Measurements from ENCODE around the gene RABEP2.
A peak's percentile ranks its signal among the peaks of the same experiment; 100 is the strongest.
"Not testable (repeated sequence)": the region's sequence is repeated elsewhere in the genome, so short reads cannot be mapped to it uniquely, and the experiment has no call there.

RABEP2 gene, protein sequence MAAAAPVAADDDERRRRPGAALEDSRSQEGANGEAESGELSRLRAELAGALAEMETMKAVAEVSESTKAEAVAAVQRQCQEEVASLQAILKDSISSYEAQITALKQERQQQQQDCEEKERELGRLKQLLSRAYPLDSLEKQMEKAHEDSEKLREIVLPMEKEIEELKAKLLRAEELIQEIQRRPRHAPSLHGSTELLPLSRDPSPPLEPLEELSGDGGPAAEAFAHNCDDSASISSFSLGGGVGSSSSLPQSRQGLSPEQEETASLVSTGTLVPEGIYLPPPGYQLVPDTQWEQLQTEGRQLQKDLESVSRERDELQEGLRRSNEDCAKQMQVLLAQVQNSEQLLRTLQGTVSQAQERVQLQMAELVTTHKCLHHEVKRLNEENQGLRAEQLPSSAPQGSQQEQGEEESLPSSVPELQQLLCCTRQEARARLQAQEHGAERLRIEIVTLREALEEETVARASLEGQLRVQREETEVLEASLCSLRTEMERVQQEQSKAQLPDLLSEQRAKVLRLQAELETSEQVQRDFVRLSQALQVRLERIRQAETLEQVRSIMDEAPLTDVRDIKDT

DNA sequence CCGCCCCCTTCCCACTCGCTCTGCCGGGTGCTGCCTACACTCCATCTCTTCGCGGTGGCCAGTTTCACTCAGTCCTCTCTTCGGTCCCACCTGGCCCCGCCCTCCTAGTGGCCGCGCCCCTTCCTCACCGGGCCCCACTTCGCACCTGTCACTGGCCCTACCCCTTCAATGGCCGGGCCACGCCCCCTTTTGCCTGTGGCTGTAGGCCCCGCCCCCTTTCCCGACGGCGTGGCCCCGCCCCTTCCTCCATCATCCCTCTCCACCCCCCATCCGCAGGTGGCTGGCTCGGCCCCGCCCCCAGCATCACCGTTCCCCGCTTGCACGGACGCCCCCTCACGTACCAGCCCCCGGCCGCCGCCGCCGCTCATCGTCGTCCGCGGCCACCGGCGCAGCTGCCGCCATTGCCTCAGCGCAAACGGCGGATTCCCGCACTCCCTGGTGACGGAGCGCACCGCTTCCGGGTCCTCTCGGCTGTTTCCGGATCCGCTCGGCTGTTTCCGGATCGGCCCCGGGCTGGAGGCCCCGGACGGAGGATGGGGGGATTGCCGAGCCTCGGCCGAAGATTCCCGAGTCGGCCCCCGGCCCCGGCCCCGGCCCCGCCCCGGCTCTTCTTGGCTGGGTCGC lies at the start of gene RABEP2:
Gene RABEP2, minus strand, starts transcription at position 477 of the 624 bp plus-strand sequence. Its CDS starts 75 bp downstream, at position 402.
- peaks cover 4% of the 10 kb centered on the region for H3K4me1 ChIP-seq (ENCODE audit: insufficient read depth, low read length)

DNA sequence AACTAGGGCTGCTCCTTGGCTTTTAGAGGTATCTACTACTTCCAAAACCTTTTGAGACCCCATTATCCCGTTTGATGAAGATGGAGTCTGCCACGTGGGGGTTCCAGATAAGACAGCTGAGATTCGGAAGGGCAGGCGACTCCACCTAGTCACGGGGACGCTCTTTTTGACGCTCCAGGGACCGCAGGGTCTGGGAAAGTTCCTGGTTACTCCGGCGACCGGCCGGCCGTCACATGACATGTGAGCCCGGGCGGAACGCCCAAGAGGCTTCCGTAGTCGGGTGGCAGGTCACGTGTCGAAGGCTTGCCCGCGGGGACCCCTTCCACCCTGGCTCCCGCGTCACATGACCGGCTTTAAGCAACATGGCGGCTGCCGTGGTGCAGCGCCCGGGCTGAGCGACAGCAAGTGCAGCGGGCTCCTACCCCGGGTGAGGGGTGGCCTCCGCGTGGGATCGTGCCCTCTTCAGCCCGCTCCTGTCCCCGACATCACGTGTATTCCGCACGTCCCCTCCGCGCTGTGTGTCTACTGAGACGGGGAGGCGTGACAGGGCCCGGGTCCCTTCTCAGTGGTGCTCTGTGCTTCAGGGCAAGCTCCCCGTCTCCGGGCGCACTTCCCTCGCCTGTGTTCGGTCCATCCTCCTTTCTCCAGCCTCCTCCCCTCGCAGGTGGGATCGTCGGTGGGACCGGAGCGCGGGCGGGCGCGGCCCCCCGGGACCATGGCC lies 49.6 kb upstream of the RABEP2 start, which contains the start of gene SPNS1:
Gene SPNS1, plus strand, starts transcription at position 342 of the 721 bp plus-strand sequence. Its CDS starts 374 bp downstream, at position 716.
- Histone ChIP-seq H3K9ac (ENCODE audit: low read depth, low read length) (peak within 1 kb of the TSS; percentile 95), H3K9me3 (ENCODE audit: control insufficient read depth, insufficient read depth, low read length) (no peaks in the 10 kb centered on the region), H3K36me3 (ENCODE audit: insufficient read depth, low read length) (no peaks in the 10 kb centered on the region), H3K4me1 (ENCODE audit: insufficient read depth, low read length) (0 out of 2 replicates have a peak, but pooled peaks cover 3% of the 10 kb centered on the region)

More for the DNA sequence above, at the start of gene RABEP2:
- Histone ChIP-seq H3K9me3 (ENCODE audit: control insufficient read depth, insufficient read depth, low read length) (no peaks in the 10 kb centered on the region), H3K36me3 (ENCODE audit: insufficient read depth, low read length) (no peaks in the 10 kb centered on the region), H3K9ac (ENCODE audit: low read depth, low read length) (peak within 1 kb of the TSS; percentile 89)

DNA sequence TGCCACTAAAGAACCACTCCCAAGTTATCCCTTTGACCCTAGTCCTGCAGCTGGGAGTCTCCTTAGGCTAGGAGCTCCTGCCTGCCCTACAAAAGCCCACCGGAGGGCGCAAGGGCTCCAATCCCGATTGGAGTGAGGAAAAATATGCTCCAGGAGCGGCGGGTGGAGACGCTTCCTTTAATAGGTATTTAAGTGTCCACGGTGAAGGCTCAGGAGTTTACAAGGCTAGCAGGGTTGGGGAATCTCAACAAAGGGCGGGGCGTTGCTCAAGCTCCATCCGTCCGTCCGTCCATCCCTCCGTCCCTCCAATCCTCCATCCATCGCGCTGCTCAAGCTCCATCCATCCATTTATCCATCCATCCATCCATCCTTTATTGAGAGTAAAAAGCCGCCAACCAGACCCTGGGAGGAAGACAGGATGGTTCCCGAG lies 49.0 kb upstream of the RABEP2 start:
- peak overlapping the region; percentile 95 for H3K9ac ChIP-seq (ENCODE audit: low read depth, low read length)
- no peaks in the 10 kb centered on the region for H3K9me3 ChIP-seq (ENCODE audit: control insufficient read depth, insufficient read depth, low read length)
- H3K36me3 ChIP-seq (ENCODE audit: insufficient read depth, low read length): no peaks in the 10 kb centered on the region
- H3K4me1 ChIP-seq (ENCODE audit: insufficient read depth, low read length): 0 out of 2 replicates have a peak, but pooled peaks cover 3% of the 10 kb centered on the region

DNA sequence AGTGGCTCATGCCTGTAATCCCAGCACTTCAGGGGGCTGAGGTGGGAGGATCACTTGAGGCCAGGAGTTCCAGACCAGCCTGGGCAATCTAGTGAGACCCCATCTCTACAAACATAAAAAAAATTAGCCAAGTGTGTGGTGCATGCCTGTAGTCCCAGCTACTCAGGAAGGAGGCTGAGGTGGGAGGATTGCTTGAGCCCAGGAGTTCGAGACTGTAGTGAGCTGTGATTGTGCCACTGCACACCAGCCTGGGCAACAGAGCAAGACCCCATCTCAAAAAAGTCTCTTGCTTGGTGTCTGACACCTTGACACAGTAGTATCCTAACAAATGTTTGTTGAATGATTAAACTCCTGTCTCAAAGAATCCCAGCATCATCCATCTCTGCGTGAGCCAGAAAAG lies 44.7 kb upstream of the RABEP2 start:
- not testable (repeated sequence) for H3K4me1 ChIP-seq (ENCODE audit: insufficient read depth, low read length); H3K9ac ChIP-seq (ENCODE audit: low read depth, low read length); H3K36me3 ChIP-seq (ENCODE audit: insufficient read depth, low read length); H3K9me3 ChIP-seq (ENCODE audit: control insufficient read depth, insufficient read depth, low read length)

DNA sequence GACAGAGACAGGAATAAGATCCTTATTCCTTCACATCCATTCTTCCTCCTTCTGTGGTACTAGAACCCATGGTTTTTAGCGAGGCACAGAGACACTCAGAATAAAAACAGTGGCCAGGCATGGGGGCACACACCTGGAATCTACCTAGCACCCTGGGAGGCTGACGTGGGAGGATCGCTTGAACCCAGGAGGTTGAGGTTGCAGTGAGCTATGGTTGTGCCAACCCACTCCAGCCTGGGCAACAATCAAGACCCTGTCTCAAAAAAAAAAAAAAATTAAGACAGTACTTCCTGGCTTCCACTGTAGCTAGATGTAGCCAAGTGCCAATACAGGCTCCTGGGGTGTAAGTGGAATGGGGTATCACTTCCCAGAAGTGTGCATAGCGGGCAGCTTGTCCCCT lies 42.1 kb upstream of the RABEP2 start:
- Histone ChIP-seq H3K9me3 (ENCODE audit: control insufficient read depth, insufficient read depth, low read length) (no peaks in the 10 kb centered on the region), H3K36me3 (ENCODE audit: insufficient read depth, low read length) (peaks cover 24% of the 10 kb centered on the region), H3K9ac (ENCODE audit: low read depth, low read length) (no peak overlapping the region), H3K4me1 (ENCODE audit: insufficient read depth, low read length) (no peaks in the 10 kb centered on the region)

DNA sequence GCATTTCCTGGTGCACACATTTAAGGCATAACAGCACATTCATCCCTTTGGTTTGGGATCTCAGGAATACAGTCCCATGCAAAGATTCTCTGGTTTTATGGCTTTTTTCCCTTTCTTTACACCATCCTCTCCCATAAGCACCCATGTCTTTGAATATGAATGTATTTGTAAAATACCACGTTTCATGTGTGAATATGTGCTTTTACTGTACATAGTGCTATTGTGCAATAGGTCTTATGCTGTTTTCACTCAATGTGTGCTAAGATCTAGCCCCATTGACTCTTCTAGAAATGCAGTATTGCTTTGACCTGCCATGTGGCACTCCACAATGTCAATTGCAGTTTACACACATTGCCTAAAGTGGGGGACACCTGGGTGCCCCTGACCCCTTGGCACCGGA lies 39.5 kb upstream of the RABEP2 start:
- H3K36me3 ChIP-seq (ENCODE audit: insufficient read depth, low read length): peaks cover 29% of the 10 kb centered on the region
- H3K9me3 ChIP-seq (ENCODE audit: control insufficient read depth, insufficient read depth, low read length): no peaks in the 10 kb centered on the region

DNA sequence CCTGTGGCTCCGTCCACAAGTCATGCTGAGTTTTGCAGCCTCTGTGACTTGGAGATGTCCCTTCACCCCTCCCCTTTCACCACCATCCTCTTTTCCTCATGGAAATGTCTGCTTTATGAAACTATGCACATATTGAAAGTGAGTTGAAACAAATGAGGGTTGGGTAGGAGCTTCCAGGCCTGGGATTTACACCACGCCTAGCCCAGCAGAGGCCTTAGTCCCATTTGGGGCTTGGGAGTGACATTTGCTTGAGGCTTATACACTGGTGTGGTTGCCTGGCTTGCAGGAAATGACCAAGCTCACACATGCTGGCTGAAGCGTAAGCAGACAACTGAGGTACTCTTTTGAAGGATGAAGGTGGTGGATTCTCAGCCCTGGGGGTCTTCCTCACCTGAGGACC lies 39.0 kb upstream of the RABEP2 start:
- no peaks in the 10 kb centered on the region for H3K9me3 ChIP-seq (ENCODE audit: control insufficient read depth, insufficient read depth, low read length)
- no peak overlapping the region for H3K9ac ChIP-seq (ENCODE audit: low read depth, low read length)
- H3K4me1 ChIP-seq (ENCODE audit: insufficient read depth, low read length): no peaks in the 10 kb centered on the region
- peaks cover 32% of the 10 kb centered on the region for H3K36me3 ChIP-seq (ENCODE audit: insufficient read depth, low read length)

More for the DNA sequence above, 39.5 kb upstream of the RABEP2 start:
- H3K9ac ChIP-seq (ENCODE audit: low read depth, low read length): no peak overlapping the region
- H3K4me1 ChIP-seq (ENCODE audit: insufficient read depth, low read length): no peaks in the 10 kb centered on the region

DNA sequence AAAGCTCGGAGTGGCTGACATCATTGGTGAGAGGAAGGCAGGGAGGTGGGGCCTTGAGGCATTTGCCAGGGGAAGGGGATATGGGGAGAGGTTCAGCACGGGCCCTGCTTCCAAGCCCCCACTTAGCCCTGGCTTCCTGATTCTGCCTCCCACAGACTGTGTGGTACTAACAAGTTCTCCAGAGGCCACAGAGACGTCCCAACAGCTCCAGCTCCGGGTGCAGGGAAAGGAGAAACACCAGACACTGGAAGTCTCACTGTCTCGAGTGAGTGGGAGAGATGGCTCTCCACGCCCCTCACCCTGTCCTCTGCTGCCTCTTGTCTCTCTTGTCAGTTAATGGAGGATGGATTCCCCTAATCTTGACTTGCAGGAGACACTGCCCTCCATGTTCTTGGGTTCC lies 33.8 kb upstream of the RABEP2 start:
- no peaks in the 10 kb centered on the region for H3K9me3 ChIP-seq (ENCODE audit: control insufficient read depth, insufficient read depth, low read length)
- no peaks in the 10 kb centered on the region for H3K4me1 ChIP-seq (ENCODE audit: insufficient read depth, low read length)
- no peak overlapping the region for H3K9ac ChIP-seq (ENCODE audit: low read depth, low read length)
- H3K36me3 ChIP-seq (ENCODE audit: insufficient read depth, low read length): peaks cover 42% of the 10 kb centered on the region

DNA sequence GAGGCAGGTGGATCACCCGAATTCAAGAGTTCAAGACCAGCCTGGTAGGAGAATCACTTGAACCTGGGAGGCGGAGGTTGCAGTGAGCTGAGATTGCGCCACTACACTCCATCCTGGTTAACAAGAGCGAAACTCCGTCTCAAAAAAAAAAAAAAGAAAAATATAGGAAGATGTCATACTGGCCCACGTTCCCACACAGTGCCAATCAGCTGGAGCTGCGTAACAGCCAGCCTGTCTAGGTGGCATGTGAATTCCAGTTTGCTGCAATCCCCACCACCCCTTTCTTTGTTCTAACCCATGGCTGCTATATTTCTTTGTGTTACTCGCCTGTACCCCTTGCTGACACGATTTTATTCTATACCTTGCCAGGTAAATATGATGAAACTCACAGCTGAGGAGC lies 33.2 kb upstream of the RABEP2 start:
- Histone ChIP-seq H3K9ac (ENCODE audit: low read depth, low read length) (no peak overlapping the region), H3K9me3 (ENCODE audit: control insufficient read depth, insufficient read depth, low read length) (no peaks in the 10 kb centered on the region), H3K36me3 (ENCODE audit: insufficient read depth, low read length) (peaks cover 39% of the 10 kb centered on the region), H3K4me1 (ENCODE audit: insufficient read depth, low read length) (no peaks in the 10 kb centered on the region)

DNA sequence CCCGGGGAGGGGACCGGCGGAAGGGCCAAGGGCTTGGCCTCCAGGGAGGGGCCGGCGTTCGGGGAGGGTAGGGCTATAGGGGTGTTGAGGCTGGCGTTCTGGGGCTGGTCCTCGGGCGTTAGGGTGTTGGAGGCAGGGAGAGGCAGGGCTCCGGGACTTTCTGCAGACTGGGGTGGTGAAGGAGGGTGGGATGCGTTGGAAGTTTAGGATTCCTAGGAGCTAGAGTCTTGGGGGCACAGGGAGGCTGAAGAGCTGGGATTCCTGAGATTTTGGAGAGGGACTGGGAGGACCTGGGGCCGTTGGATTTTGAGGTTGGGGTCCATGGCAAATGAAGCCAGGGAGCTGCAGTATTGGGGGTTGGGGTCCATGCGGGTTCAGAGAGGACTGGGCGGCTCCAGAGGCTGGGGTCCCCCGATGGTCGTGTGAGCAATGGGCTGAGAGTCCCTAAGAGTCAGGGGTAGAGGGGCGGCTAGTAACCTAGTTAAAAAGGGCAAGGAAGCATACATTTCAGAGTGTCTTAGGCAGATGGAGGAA lies 26.4 kb upstream of the RABEP2 start:
- peaks cover 14% of the 10 kb centered on the region for H3K36me3 ChIP-seq (ENCODE audit: insufficient read depth, low read length)
- peak overlapping the region; percentile 95 for H3K9ac ChIP-seq (ENCODE audit: low read depth, low read length)
- no peaks in the 10 kb centered on the region for H3K9me3 ChIP-seq (ENCODE audit: control insufficient read depth, insufficient read depth, low read length)
- no peaks in the 10 kb centered on the region for H3K4me1 ChIP-seq (ENCODE audit: insufficient read depth, low read length)

DNA sequence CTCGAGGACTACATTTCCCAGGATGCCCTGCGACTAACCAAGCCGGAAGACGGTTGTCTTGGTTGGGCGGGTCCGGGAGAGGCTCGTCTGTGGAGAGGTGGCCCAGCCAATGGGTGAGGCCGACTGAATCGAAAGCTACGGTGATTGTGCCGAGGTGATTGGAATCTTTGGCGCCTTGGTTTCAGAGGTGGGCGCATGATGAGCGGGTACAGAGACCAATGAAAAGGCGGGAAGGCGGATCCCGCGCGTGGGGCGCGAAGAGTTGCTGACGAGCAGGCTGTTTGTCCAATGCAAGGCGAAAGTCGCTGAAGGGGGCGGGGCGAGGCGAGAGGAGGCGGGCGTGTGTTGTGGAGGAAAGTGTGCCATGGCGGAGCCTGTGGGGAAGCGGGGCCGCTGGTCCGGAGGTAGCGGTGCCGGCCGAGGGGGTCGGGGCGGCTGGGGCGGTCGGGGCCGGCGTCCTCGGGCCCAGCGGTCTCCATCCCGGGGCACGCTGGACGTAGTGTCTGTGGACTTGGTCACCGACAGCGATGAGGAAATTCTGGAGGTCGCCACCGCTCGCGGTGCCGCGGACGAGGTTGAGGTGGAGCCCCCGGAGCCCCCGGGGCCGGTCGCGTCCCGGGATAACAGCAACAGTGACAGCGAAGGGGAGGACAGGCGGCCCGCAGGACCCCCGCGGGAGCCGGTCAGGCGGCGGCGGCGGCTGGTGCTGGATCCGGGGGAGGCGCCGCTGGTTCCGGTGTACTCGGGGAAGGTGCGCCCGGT lies 25.8 kb upstream of the RABEP2 start, which contains the start of gene NFATC2IP:
Gene NFATC2IP, plus strand, starts transcription at position 290 of the 762 bp plus-strand sequence. Its CDS starts 75 bp downstream, at position 365.
- Histone ChIP-seq H3K4me1 (ENCODE audit: insufficient read depth, low read length) (no peaks in the 10 kb centered on the region), H3K9me3 (ENCODE audit: control insufficient read depth, insufficient read depth, low read length) (no peaks in the 10 kb centered on the region), H3K36me3 (ENCODE audit: insufficient read depth, low read length) (peaks cover 12% of the 10 kb centered on the region), H3K9ac (ENCODE audit: low read depth, low read length) (peak within 1 kb of the TSS; percentile 95)

DNA sequence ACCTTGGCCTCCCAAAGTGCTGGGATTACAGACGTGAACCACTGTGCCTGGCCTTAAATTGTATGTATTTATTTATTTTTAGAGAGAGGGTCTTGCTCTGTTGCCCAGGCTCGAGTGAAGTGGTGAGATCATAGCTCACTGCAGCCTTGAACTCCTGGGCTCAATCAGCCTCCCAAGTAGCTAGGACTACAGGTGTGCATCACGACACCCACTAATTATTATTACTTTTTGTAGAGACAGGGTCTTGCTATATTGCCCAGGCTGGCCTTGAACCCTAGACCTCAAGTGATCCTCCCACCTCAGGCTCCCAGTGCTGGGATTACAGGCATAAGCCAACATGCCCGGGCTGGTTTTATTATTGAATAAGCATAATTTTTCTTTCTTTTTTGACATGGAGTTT lies 21.6 kb upstream of the RABEP2 start:
- no peaks in the 10 kb centered on the region; the same call in 1 of the 2 replicates for H3K4me1 ChIP-seq (ENCODE audit: insufficient read depth, low read length)
- H3K36me3 ChIP-seq (ENCODE audit: insufficient read depth, low read length): no peaks in the 10 kb centered on the region
- H3K9ac ChIP-seq (ENCODE audit: low read depth, low read length): no peak overlapping the region
- no peaks in the 10 kb centered on the region for H3K9me3 ChIP-seq (ENCODE audit: control insufficient read depth, insufficient read depth, low read length)

DNA sequence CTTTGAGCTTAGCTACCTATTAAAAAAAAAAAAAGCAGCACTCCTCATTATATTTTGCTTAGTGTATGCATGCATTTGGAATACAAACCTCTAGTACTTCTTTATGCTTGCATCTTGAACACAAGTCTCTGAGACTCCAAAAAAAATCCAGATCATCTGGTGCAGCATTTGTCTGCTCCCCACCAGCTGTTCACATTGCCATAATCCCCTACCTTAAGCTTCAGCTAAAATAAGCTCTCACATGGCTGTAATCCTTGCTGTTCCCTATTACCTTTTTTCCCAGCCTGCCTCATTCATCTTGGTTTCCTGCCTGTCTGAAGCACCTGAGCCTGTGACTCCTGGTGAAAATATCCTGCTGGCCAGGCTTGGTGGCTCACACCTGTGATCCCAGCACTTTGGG lies 18.2 kb upstream of the RABEP2 start:
- H3K9me3 ChIP-seq (ENCODE audit: control insufficient read depth, insufficient read depth, low read length): no peaks in the 10 kb centered on the region
- H3K9ac ChIP-seq (ENCODE audit: low read depth, low read length): no peak overlapping the region
- H3K4me1 ChIP-seq (ENCODE audit: insufficient read depth, low read length): no peaks in the 10 kb centered on the region; the same call in 1 of the 2 replicates
- no peaks in the 10 kb centered on the region for H3K36me3 ChIP-seq (ENCODE audit: insufficient read depth, low read length)

All from ES-I3 (cell line).